Ascending aorta (tissue), 2 donors: ENCODE data around the gene MRPL45. TPM values are rescaled to one million over a fixed set of nuclear protein-coding genes. Genes with fewer than 3 reads are reported as not detected.
A peak's percentile ranks its signal among the peaks of the same experiment; 100 is the strongest.

Source experiments
- DNase-seq, 2 donors: peaks; one replicate each; pipeline ENCODE4 v3.0.0-alpha.2; 2019; ENCODE audit warnings: low spot score in 2 of 2
- H3K27ac ChIP-seq, 2 donors: fragments of 200-600 bp; sonication (generic); one replicate each; pipeline ENCODE4 v1.5.1; 2016 to 2017; ENCODE audit warnings: mild to moderate bottlenecking in 1 of 2
- H3K27me3 ChIP-seq: fragments of 200-600 bp; sonication (generic); one replicate; pipeline ENCODE4 v1.5.1; 2017
- H3K36me3 ChIP-seq, 2 donors: fragments of 200-600 bp; sonication (generic); one replicate each; pipeline ENCODE4 v1.5.1; 2016
- H3K4me1 ChIP-seq, 2 donors: fragments of 200-600 bp; sonication (generic); one replicate each; pipeline ENCODE4 v1.5.1; 2016 to 2017; ENCODE audit warnings: mild to moderate bottlenecking in 1 of 2
- H3K4me3 ChIP-seq, 2 donors: fragments of 200-600 bp; sonication (generic); one replicate each; pipeline ENCODE4 v1.5.1; 2016 to 2017; ENCODE audit warnings: mild to moderate bottlenecking in 1 of 2
- H3K9me3 ChIP-seq, 2 donors: fragments of 200-600 bp; sonication (generic); one replicate each; pipeline ENCODE4 v1.5.1; 2016
- CTCF ChIP-seq, 3 experiments: fragments of 200-600 bp in 2 of 3; fragments of 450-650 bp in 1 of 3; sonication (generic) in 2 of 3; IDR thresholded peaks; one replicate each; pipeline ENCODE4 v1.5.1; 2016 to 2019; ENCODE audit warnings: antibody characterized with exemption in 3 of 3, mild to moderate bottlenecking in 1 of 3, moderate library complexity in 1 of 3
- intact Hi-C: fragments of 100-400 bp; cut with DNase I; formaldehyde crosslinking; loops from one replicate; pipeline ENCODE4 v1.15.1; 2023
- total RNA-seq: library from RNA; depleted of rRNA; stranded (reverse); fragments of >200 nt; gene quantifications from one replicate; pipeline ENCODE4 v1.1.0, GENCODE V29; 2016

MRPL45 gene
- total RNA-seq, 1 donor from 2014 or later: 27.5 TPM

GRCh38 chr17:38330941-38331411 is 34.0 kb downstream of the MRPL45 start:
- intact Hi-C loops: no loop called here
- no peak for DNase-seq
- H3K36me3 ChIP-seq: no peaks in the 10 kb centered on the region
- TF ChIP-seq CTCF (IDR thresholded peaks at IDR 0.05): no peak
- H3K27ac ChIP-seq: no peak overlapping the region
- no peak overlapping the region for H3K4me3 ChIP-seq
- H3K27me3 ChIP-seq: no peaks in the 10 kb centered on the region
- H3K9me3 ChIP-seq: no peaks in the 10 kb centered on the region
- no peaks in the 10 kb centered on the region for H3K4me1 ChIP-seq

DNA sequence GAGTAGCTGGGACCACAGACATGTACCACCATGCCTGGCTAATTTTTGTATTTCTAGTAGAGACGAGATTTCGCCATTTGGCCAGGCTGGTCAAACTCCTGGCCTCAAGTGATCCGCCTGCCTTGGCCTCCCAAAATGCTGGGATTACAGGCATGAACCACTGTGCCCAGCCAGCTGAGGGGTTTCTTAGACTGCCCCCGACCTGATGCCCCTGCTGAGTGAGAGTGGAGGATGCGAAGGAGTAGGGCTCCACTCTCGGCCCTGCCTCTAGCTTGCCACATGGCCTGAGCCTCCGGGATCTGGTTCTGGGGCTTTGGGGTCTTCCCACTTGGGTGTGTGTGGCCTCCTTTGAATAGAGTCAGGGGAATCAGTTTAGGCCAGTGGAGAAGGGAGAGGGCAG is 35.8 kb downstream of the MRPL45 start:
- no peak for TF ChIP-seq CTCF (IDR thresholded peaks at IDR 0.05)

GRCh38 chr17:38333635-38334295 is 36.8 kb downstream of the MRPL45 start:
- H3K4me3 ChIP-seq: no peak overlapping the region
- no peak for DNase-seq

More for the DNA sequence above, 35.8 kb downstream of the MRPL45 start:
- no peak for DNase-seq
- H3K27me3 ChIP-seq: no peaks in the 10 kb centered on the region
- no peak overlapping the region for H3K27ac ChIP-seq
- H3K4me1 ChIP-seq: no peaks in the 10 kb centered on the region
- no peaks in the 10 kb centered on the region for H3K9me3 ChIP-seq
- H3K4me3 ChIP-seq: no peak overlapping the region
- intact Hi-C loops: no loop called here
- H3K36me3 ChIP-seq: no peaks in the 10 kb centered on the region

GRCh38 chr17:38334480-38335364 is 37.8 kb downstream of the MRPL45 start:
- DNase-seq: no peak
- Histone ChIP-seq H3K9me3 (no peaks in the 10 kb centered on the region), H3K27me3 (no peaks in the 10 kb centered on the region), H3K36me3 (no peaks in the 10 kb centered on the region), H3K4me1 (no peaks in the 10 kb centered on the region), H3K4me3 (no peak overlapping the region), H3K27ac (no peak overlapping the region)
- intact Hi-C loops: no loop called here
- TF ChIP-seq CTCF (IDR thresholded peaks at IDR 0.05): no peak

More at GRCh38 chr17:38333635-38334295, 36.8 kb downstream of the MRPL45 start:
- Histone ChIP-seq H3K27me3 (no peaks in the 10 kb centered on the region), H3K9me3 (no peaks in the 10 kb centered on the region), H3K36me3 (no peaks in the 10 kb centered on the region), H3K4me1 (no peaks in the 10 kb centered on the region), H3K27ac (no peak overlapping the region)
- TF ChIP-seq CTCF (IDR thresholded peaks at IDR 0.05): peak in 1 of 3 experiments; percentile 10
- intact Hi-C loops: no loop called here

DNA sequence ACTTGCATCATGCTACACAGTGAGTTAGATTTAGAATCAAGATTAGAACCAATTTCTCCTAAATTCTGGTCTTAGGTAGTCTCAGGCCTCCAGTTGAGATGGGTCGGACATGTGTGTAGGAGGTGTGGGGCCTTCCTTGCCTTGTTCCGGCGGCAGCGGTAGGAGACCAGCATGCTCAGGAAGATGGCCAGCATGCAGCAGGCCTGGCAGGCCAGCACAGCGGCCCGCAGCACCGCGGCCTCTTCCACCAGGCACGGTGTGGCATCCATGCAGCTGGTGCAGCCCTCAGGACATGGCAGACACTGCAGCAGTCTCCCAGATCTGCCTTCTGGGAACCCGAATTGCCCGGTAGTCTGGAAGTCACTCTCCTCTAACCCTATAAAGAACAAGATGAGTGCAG is 39.9 kb downstream of the MRPL45 start:
- Histone ChIP-seq H3K4me1 (no peaks in the 10 kb centered on the region), H3K36me3 (no peaks in the 10 kb centered on the region), H3K27me3 (no peaks in the 10 kb centered on the region), H3K9me3 (no peaks in the 10 kb centered on the region), H3K27ac (no peak overlapping the region), H3K4me3 (no peak overlapping the region)
- TF ChIP-seq CTCF (IDR thresholded peaks at IDR 0.05): no peak
- intact Hi-C loops: no loop called here
- DNase-seq: no peak
